ENCODE results near the gene RAD51B. TPM values are rescaled to one million over a fixed set of nuclear protein-coding genes. Genes with fewer than 3 reads are reported as not detected.
A peak's percentile ranks its signal among the peaks of the same experiment; 100 is the strongest.

Gene RAD51B
- polyA plus RNA-seq, 1 donor, result 7.3 TPM

GRCh38 chr14:68608574-68608962 is 789.0 kb downstream of the RAD51B start:
- DNase-seq (ENCODE audit: low read depth), result no peak

GRCh38 chr14:68609012-68609411 is 789.4 kb downstream of the RAD51B start:
- no peak for DNase-seq (ENCODE audit: low read depth)

- DNase-seq (ENCODE audit: low read depth), result no peak
Measured at GRCh38 chr14:68610251-68610793, 790.7 kb downstream of the RAD51B start.

GRCh38 chr14:68611599-68611998 is 792.0 kb downstream of the RAD51B start:
- no peak for DNase-seq (ENCODE audit: low read depth)

- no peak for DNase-seq (ENCODE audit: low read depth)
Measured at GRCh38 chr14:68612049-68612448, 792.5 kb downstream of the RAD51B start.

GRCh38 chr14:68616221-68616902 is 796.8 kb downstream of the RAD51B start:
- no peak for DNase-seq (ENCODE audit: low read depth)

- no peak for DNase-seq (ENCODE audit: low read depth)
Measured at GRCh38 chr14:68619790-68620574, 800.4 kb downstream of the RAD51B start.

- DNase-seq (ENCODE audit: low read depth), result peak; percentile 74
Measured at GRCh38 chr14:68621400-68622365, 802.1 kb downstream of the RAD51B start.

GRCh38 chr14:68622856-68623255 is 803.3 kb downstream of the RAD51B start:
- DNase-seq (ENCODE audit: low read depth), result no peak

- no peak for DNase-seq (ENCODE audit: low read depth)
Measured at GRCh38 chr14:68623307-68623706, 803.7 kb downstream of the RAD51B start.

- DNase-seq (ENCODE audit: low read depth), result no peak
Measured at GRCh38 chr14:68623826-68624225, 804.2 kb downstream of the RAD51B start.

- DNase-seq (ENCODE audit: low read depth), result no peak
Measured at GRCh38 chr14:68624541-68625220, 805.1 kb downstream of the RAD51B start.

- DNase-seq (ENCODE audit: low read depth), result no peak
Measured at GRCh38 chr14:68625366-68626090, 805.9 kb downstream of the RAD51B start.

GRCh38 chr14:68626386-68626785 is 806.8 kb downstream of the RAD51B start:
- DNase-seq (ENCODE audit: low read depth), result no peak

- no peak for DNase-seq (ENCODE audit: low read depth)
Measured at GRCh38 chr14:68627050-68627867, 807.7 kb downstream of the RAD51B start.

- DNase-seq (ENCODE audit: low read depth), result no peak
Measured at GRCh38 chr14:68627868-68628604, 808.5 kb downstream of the RAD51B start.

- DNase-seq (ENCODE audit: low read depth), result no peak
Measured at GRCh38 chr14:68628605-68629310, 809.2 kb downstream of the RAD51B start.

GRCh38 chr14:68630081-68630571 is 810.5 kb downstream of the RAD51B start:
- no peak for DNase-seq (ENCODE audit: low read depth)
